Ishikawa (cell line): ENCODE measurements around the gene SAP25.

Experiments used
- CEBPB ChIP-seq: IDR thresholded peaks from 2 replicates; pipeline ENCODE4 v1.6.1; 2012
- CREB1 ChIP-seq: IDR thresholded peaks from 2 replicates; pipeline ENCODE4 v1.6.1; 2012; ENCODE audit warnings: low read depth
- EP300 ChIP-seq: IDR thresholded peaks from 2 replicates; pipeline ENCODE4 v1.6.1; 2012; ENCODE audit warnings: borderline replicate concordance
- RAD21 ChIP-seq: IDR thresholded peaks from 2 replicates; pipeline ENCODE4 v1.6.1; 2012; ENCODE audit warnings: low read depth
- TAF1 ChIP-seq: IDR thresholded peaks from 2 replicates; pipeline ENCODE4 v1.6.1; 2012; ENCODE audit warnings: low read depth, mild to moderate bottlenecking
- TEAD4 ChIP-seq: IDR thresholded peaks from 2 replicates; pipeline ENCODE4 v1.6.1; 2012

DNA sequence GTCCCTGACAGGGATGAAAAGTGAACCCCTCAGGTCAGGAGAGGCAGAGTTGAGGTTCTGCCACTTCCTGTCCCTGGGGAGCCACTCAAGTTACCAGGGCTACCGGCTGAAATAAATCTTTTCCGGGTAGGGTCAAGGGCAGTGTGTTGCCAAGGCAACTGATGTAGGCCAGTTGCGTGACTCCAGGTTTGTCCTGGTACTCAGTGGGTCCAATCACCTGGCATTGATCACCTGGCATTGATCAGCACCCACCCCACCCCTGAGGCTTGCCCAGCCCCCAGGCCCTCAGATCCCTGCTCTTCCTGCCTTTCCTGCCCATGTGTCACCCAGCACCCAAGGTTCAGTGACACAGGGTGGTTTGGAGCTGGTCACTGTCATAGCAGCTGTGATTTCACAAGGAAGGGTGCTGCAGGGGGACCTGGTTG lies 5.9 kb downstream of the SAP25 start:
- no peak for TF ChIP-seq TAF1
- no peak for TF ChIP-seq RAD21
- no peak for TF ChIP-seq EP300
- no peak for TF ChIP-seq CEBPB
- no peak for TF ChIP-seq TEAD4
- no peak for TF ChIP-seq CREB1
